Measurements from ENCODE around the gene LIPG.

The LIPG gene

DNA sequence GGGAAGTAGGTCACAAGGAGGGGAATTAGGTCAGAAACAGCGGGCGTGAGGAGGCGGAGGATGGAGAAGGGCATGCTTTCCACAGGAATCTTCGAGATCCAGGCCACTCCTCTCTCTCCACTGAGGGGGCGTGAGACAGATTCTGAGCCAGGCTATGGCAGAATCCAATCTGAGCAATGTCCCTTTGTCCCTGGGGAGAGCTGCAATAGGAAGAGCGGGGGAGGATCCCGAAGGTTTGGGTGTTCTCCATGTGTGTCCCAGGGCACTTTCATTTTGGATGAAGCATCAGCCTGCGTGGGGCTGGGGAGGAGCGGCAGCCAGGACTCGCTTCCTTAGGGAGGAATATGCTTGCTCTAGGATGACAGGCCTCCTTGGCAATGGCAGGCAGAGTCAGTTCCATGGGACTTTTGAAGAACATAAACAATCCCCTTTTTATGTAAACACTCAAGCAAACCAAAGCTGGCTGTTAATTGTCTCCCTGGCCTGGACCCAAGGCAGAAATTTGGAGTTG is 84.0 kb downstream of the LIPG start:
- Histone ChIP-seq H3K4me3 (ENCODE audit: insufficient read depth, low read depth, low read length) (no peak overlapping the region), H3K36me3 (ENCODE audit: control insufficient read depth, insufficient read depth, low read length) (no peaks in the 10 kb centered on the region), H3K27ac (ENCODE audit: insufficient read depth, low read depth, low read length, poor library complexity, severe bottlenecking) (no peak overlapping the region), H3K27me3 (ENCODE audit: control insufficient read depth, insufficient read depth, low read length, poor library complexity, severe bottlenecking) (no peaks in the 10 kb centered on the region), H3K4me1 (ENCODE audit: control insufficient read depth, insufficient read depth, low read length) (peaks cover 4% of the 10 kb centered on the region), H3K9me3 (ENCODE audit: control insufficient read depth, low read length) (no peaks in the 10 kb centered on the region)
- 85 to 89% methylated on average over 10 of the region's 10 CpGs for WGBS, 2 experiments

DNA sequence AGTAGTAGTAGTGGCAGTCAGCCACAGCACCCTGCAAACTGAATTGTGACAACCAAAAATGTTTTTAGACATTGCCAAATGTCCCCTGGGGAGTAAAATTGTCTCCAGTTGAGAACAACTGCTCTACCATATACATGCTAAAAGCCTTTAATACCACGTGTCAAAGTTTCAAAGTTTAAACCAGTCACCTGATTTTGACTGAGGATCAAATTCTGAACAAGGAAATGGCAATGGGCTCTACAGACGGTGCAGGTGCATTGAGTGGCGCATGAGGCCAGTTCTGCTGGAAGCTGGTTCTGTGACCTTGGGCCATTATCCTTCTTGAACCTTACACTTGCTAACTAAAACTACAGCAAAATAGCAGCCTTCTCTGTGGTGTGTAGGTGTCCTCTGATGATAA is 85.0 kb downstream of the LIPG start:
- no peaks in the 10 kb centered on the region for H3K36me3 ChIP-seq (ENCODE audit: control insufficient read depth, insufficient read depth, low read length)
- H3K27me3 ChIP-seq (ENCODE audit: control insufficient read depth, insufficient read depth, low read length, poor library complexity, severe bottlenecking), result no peaks in the 10 kb centered on the region
- peaks cover 4% of the 10 kb centered on the region for H3K4me1 ChIP-seq (ENCODE audit: control insufficient read depth, insufficient read depth, low read length)
- WGBS, 2 experiments, result 89% methylated on average over 3 of the region's 3 CpGs
- no peak overlapping the region for H3K4me3 ChIP-seq (ENCODE audit: insufficient read depth, low read depth, low read length)
- no peak overlapping the region for H3K27ac ChIP-seq (ENCODE audit: insufficient read depth, low read depth, low read length, poor library complexity, severe bottlenecking)
- no peaks in the 10 kb centered on the region for H3K9me3 ChIP-seq (ENCODE audit: control insufficient read depth, low read length)

DNA sequence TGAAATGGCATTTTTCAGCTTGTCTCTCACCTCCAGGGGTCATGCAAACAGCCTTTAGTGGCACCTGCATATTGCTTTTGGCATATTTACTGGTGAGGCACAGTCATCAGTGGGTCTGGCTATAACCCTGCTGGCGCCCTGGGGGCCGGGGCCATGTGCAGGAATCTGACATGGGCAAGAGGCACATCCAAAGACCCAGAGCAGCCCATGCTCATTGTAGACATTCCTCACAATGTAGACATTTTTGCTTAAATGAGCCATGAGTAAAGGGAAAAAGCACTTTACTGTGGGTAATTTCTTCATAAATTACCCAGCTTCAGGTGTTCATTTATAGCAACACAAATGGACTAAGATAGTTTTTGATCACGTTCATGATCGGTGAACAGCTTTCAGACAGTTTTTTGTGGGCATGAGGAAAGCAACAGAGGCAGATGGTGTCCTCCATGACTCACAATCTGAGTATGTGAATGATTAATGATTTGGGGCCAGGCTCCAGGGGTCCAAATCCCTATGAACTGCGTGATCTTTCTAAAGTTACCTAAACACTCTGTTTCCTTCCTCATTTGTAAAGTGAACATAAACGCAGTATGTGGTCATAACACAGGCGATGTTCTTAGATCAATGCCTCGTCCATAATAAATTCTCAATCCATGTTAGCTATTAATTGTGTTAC is 85.8 kb downstream of the LIPG start:
- no peaks in the 10 kb centered on the region for H3K36me3 ChIP-seq (ENCODE audit: control insufficient read depth, insufficient read depth, low read length)
- H3K4me3 ChIP-seq (ENCODE audit: insufficient read depth, low read depth, low read length), result no peak overlapping the region
- H3K27ac ChIP-seq (ENCODE audit: insufficient read depth, low read depth, low read length, poor library complexity, severe bottlenecking), result no peak overlapping the region
- H3K4me1 ChIP-seq (ENCODE audit: control insufficient read depth, insufficient read depth, low read length), result peaks cover 5% of the 10 kb centered on the region
- H3K27me3 ChIP-seq (ENCODE audit: control insufficient read depth, insufficient read depth, low read length, poor library complexity, severe bottlenecking), result no peaks in the 10 kb centered on the region
- no peaks in the 10 kb centered on the region for H3K9me3 ChIP-seq (ENCODE audit: control insufficient read depth, low read length)
- 89 to 91% methylated on average over 8 of the region's 8 CpGs for WGBS, 2 experiments

DNA sequence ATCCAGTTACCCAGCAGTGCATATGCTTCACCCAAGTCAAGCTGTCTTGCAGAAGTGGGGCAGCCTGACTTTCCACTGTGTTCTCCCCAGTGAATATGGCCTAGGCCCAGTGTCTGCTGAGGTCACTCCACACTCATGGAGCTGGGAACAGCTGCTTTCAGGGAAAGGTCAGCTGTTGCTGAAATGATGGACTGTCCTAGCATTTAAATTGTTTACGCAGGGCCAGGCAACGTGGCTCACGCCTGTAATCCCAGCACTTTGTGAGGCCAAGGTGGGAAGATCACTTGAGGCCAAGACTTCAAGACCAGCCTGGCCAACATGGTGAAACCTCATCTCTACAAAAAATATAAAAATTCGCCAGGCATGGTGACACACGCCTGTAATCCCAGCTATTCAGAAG is 86.5 kb downstream of the LIPG start:
- 84 to 86% methylated on average over 5 of the region's 5 CpGs for WGBS, 2 experiments
- H3K36me3 ChIP-seq (ENCODE audit: control insufficient read depth, insufficient read depth, low read length), result no peaks in the 10 kb centered on the region
- H3K9me3 ChIP-seq (ENCODE audit: control insufficient read depth, low read length), result no peaks in the 10 kb centered on the region
- no peak overlapping the region for H3K4me3 ChIP-seq (ENCODE audit: insufficient read depth, low read depth, low read length)
- no peaks in the 10 kb centered on the region for H3K27me3 ChIP-seq (ENCODE audit: control insufficient read depth, insufficient read depth, low read length, poor library complexity, severe bottlenecking)
- H3K4me1 ChIP-seq (ENCODE audit: control insufficient read depth, insufficient read depth, low read length), result peaks cover 12% of the 10 kb centered on the region
- no peak overlapping the region for H3K27ac ChIP-seq (ENCODE audit: insufficient read depth, low read depth, low read length, poor library complexity, severe bottlenecking)

All from ectodermal cell (in vitro differentiated cells).